UCSD-AML1 (cell line): ENCODE measurements around the gene SCGB3A1.
A peak's percentile ranks its signal among the peaks of the same experiment; 100 is the strongest.

ENCODE experiments used
- DNase-seq: peaks from one replicate; lab custom pipeline; 2025; ENCODE audit not compliant: unreplicated experiment; lab: John Stamatoyannopoulos, UW

Gene SCGB3A1

GRCh38 chr5:180606215-180606785 lies 15.0 kb upstream of the SCGB3A1 start:
- DNase-seq, result no peak

- DNase-seq, result peak; percentile 53
Measured at GRCh38 chr5:180605554-180606214, 14.4 kb upstream of the SCGB3A1 start.

GRCh38 chr5:180604271-180604670 lies 13.0 kb upstream of the SCGB3A1 start:
- no peak for DNase-seq

- DNase-seq, result no peak
Measured at GRCh38 chr5:180603076-180603594, 11.8 kb upstream of the SCGB3A1 start.

GRCh38 chr5:180602481-180603075 lies 11.3 kb upstream of the SCGB3A1 start:
- DNase-seq, result no peak

GRCh38 chr5:180601591-180602480 lies 10.5 kb upstream of the SCGB3A1 start:
- no peak for DNase-seq

GRCh38 chr5:180600554-180601041 lies 9.3 kb upstream of the SCGB3A1 start:
- DNase-seq, result no peak

GRCh38 chr5:180599981-180600553 lies 8.8 kb upstream of the SCGB3A1 start:
- DNase-seq, result no peak

GRCh38 chr5:180599590-180599914 lies 8.3 kb upstream of the SCGB3A1 start:
- no peak for DNase-seq

- DNase-seq, result no peak
Measured at GRCh38 chr5:180598797-180599589, 7.7 kb upstream of the SCGB3A1 start.

GRCh38 chr5:180598316-180598701 lies 7.0 kb upstream of the SCGB3A1 start:
- no peak for DNase-seq

GRCh38 chr5:180596668-180597231 lies 5.5 kb upstream of the SCGB3A1 start:
- no peak for DNase-seq

GRCh38 chr5:180596115-180596667 lies 4.9 kb upstream of the SCGB3A1 start:
- no peak for DNase-seq

- no peak for DNase-seq
Measured at GRCh38 chr5:180595381-180596114, 4.2 kb upstream of the SCGB3A1 start.

- no peak for DNase-seq
Measured at GRCh38 chr5:180595046-180595379, 3.7 kb upstream of the SCGB3A1 start.

GRCh38 chr5:180594311-180595045 lies 3.2 kb upstream of the SCGB3A1 start:
- no peak for DNase-seq

- DNase-seq, result no peak
Measured at GRCh38 chr5:180593446-180594206, 2.3 kb upstream of the SCGB3A1 start.

GRCh38 chr5:180592176-180592575 lies 877 bp upstream of the SCGB3A1 start:
- DNase-seq, result no peak
